Trophoblast cell (in vitro differentiated cells and primary cell): ENCODE measurements around the gene HAVCR2.
A peak's percentile ranks its signal among the peaks of the same experiment; 100 is the strongest.

Experiments used
- DNase-seq, 2 donors: peaks; one replicate each; pipeline ENCODE4 v3.0.0-alpha.2; 2016
- H2AFZ ChIP-seq: 2 replicates; pipeline ENCODE4 v1.6.1; 2013; ENCODE audit warnings: low read length, moderate library complexity, mild to moderate bottlenecking; ENCODE audit not compliant: insufficient read depth, poor library complexity
- H2AK5ac ChIP-seq: 2 replicates; pipeline ENCODE4 v1.6.1; 2013; ENCODE audit warnings: mild to moderate bottlenecking, low read length
- H2BK120ac ChIP-seq: 2 replicates; pipeline ENCODE4 v1.6.1; 2013; ENCODE audit warnings: low read length, mild to moderate bottlenecking, moderate library complexity; ENCODE audit not compliant: insufficient read depth, poor library complexity
- H2BK12ac ChIP-seq: 2 replicates; pipeline ENCODE4 v1.6.1; 2013; ENCODE audit warnings: mild to moderate bottlenecking, low read length, moderate library complexity
- H2BK5ac ChIP-seq: 2 replicates; pipeline ENCODE4 v1.6.1; 2013; ENCODE audit warnings: low read length, low read depth, moderate library complexity, mild to moderate bottlenecking; ENCODE audit not compliant: poor library complexity
- H3K14ac ChIP-seq: 2 replicates; pipeline ENCODE4 v1.6.1; 2013; ENCODE audit warnings: mild to moderate bottlenecking, low read length
- H3K18ac ChIP-seq: 2 replicates; pipeline ENCODE4 v1.6.1; 2013; ENCODE audit warnings: mild to moderate bottlenecking, low read length
- H3K23ac ChIP-seq: 2 replicates; pipeline ENCODE4 v1.6.1; 2013; ENCODE audit warnings: low read length
- H3K27ac ChIP-seq: 2 replicates; pipeline ENCODE4 v1.5.1; 2013; ENCODE audit warnings: low read depth, mild to moderate bottlenecking, inconsistent platforms, low read length, moderate library complexity
- H3K27me3 ChIP-seq: 2 replicates; pipeline ENCODE4 v1.6.1; 2013; ENCODE audit warnings: inconsistent platforms, mild to moderate bottlenecking, low read length, moderate library complexity; ENCODE audit not compliant: insufficient read depth
- H3K36me3 ChIP-seq, 2 experiments: 1 replicate in 1 of 2; 2 replicates in 1 of 2; pipeline ENCODE4 v1.6.1; 2013; ENCODE audit warnings: low read length in 2 of 2, mild to moderate bottlenecking in 2 of 2, moderate library complexity in 1 of 2; ENCODE audit not compliant: insufficient read depth in 2 of 2, control insufficient read depth in 1 of 2
- H3K4ac ChIP-seq: 2 replicates; pipeline ENCODE4 v1.6.1; 2013; ENCODE audit warnings: low read depth, mild to moderate bottlenecking, low read length, moderate library complexity
- H3K4me1 ChIP-seq, 2 experiments: 1 replicate in 1 of 2; 2 replicates in 1 of 2; pipeline ENCODE4 v1.6.1; 2013; ENCODE audit warnings: low read length in 2 of 2, mild to moderate bottlenecking in 2 of 2, moderate library complexity in 1 of 2; ENCODE audit not compliant: insufficient read depth in 2 of 2, control insufficient read depth in 1 of 2
- H3K4me2 ChIP-seq: 2 replicates; pipeline ENCODE4 v1.6.1; 2013; ENCODE audit warnings: inconsistent platforms, mild to moderate bottlenecking, low read length, moderate library complexity
- H3K4me3 ChIP-seq: 2 replicates; pipeline ENCODE4 v1.5.1; 2013; ENCODE audit warnings: mild to moderate bottlenecking, low read depth, low read length, inconsistent platforms
- H3K79me1 ChIP-seq: one replicate; pipeline ENCODE4 v1.6.1; 2013; ENCODE audit warnings: low read length
- H3K79me2 ChIP-seq: 2 replicates; pipeline ENCODE4 v1.6.1; 2013; ENCODE audit warnings: low read length, mild to moderate bottlenecking; ENCODE audit not compliant: control insufficient read depth, insufficient read depth, poor library complexity
- H3K9ac ChIP-seq: 2 replicates; pipeline ENCODE4 v1.6.1; 2013; ENCODE audit warnings: mild to moderate bottlenecking, low read length
- H3K9me3 ChIP-seq: 2 replicates; pipeline ENCODE4 v1.6.1; 2013; ENCODE audit warnings: low read depth, mild to moderate bottlenecking, control low read depth, inconsistent platforms, low read length; ENCODE audit not compliant: insufficient read depth
- H4K12ac ChIP-seq: 2 replicates; pipeline ENCODE4 v1.6.1; 2013; ENCODE audit warnings: low read depth, mild to moderate bottlenecking, low read length, moderate library complexity
- H4K8ac ChIP-seq: 2 replicates; pipeline ENCODE4 v1.6.1; 2013; ENCODE audit warnings: low read depth, mild to moderate bottlenecking, low read length, moderate library complexity
- H4K91ac ChIP-seq: one replicate; pipeline ENCODE4 v1.6.1; 2013; ENCODE audit warnings: low read depth, mild to moderate bottlenecking, low read length, moderate library complexity
- WGBS: extraction: QIAGEN DNeasy Blood & Tissue Kit; methylation state at CpG from one replicate; pipeline ENCODE4 v1.1.7; 2013; ENCODE audit warnings: missing lambda C conversion rate; ENCODE audit not compliant: insufficient read length, insufficient coverage; ENCODE audit errors: extremely low coverage; 5-methylcytosine and 5-hydroxymethylcytosine counted together

The HAVCR2 gene

DNA sequence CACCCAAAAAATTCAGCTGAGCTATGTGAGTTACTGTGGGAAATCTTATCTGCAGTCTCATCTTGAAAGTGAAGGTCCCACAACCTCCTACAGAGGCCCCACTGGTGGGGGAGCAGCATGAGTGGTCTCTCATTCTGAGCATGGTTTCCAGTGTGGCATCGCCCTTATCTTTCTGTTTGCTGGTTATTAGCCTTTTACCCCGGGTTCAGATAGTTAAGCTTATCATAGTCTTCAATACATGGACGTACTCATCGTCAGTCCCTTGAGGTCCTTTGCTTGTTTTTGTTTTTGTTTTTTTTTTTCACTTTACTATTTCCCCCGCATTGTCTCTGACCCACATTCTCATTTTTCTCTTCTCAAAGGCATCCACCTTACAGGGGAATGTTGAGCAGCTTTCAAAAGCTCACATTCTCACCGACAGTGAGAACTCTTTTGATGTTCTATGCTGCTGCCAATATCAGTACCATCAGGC lies 7.7 kb upstream of the HAVCR2 start:
- no peak overlapping the region for H3K4me2 ChIP-seq
- H4K91ac ChIP-seq = no peak overlapping the region
- DNase-seq = peak in 1 of 2 donors; percentile 38
- H3K4ac ChIP-seq = no peak overlapping the region
- no peaks in the 10 kb centered on the region for H3K9me3 ChIP-seq
- no peak overlapping the region for H3K27ac ChIP-seq
- H2AK5ac ChIP-seq = no peak overlapping the region
- H2AFZ ChIP-seq = no peak overlapping the region
- H2BK120ac ChIP-seq = no peak overlapping the region
- no peak overlapping the region for H2BK5ac ChIP-seq
- no peaks in the 10 kb centered on the region for H3K36me3 ChIP-seq
- no peaks in the 10 kb centered on the region for H3K27me3 ChIP-seq
- H3K18ac ChIP-seq = no peak overlapping the region
- no peak overlapping the region for H3K23ac ChIP-seq
- H4K12ac ChIP-seq = no peak overlapping the region
- no peaks in the 10 kb centered on the region for H3K4me1 ChIP-seq
- no peak overlapping the region for H4K8ac ChIP-seq
- H3K79me1 ChIP-seq = no peaks in the 10 kb centered on the region
- no peak overlapping the region for H2BK12ac ChIP-seq
- H3K9ac ChIP-seq = no peak overlapping the region
- H3K79me2 ChIP-seq = no peaks in the 10 kb centered on the region
- no peak overlapping the region for H3K14ac ChIP-seq
- WGBS = no CpG with 5 or more reads among the region's 6 CpGs
- H3K4me3 ChIP-seq = no peak overlapping the region

DNA sequence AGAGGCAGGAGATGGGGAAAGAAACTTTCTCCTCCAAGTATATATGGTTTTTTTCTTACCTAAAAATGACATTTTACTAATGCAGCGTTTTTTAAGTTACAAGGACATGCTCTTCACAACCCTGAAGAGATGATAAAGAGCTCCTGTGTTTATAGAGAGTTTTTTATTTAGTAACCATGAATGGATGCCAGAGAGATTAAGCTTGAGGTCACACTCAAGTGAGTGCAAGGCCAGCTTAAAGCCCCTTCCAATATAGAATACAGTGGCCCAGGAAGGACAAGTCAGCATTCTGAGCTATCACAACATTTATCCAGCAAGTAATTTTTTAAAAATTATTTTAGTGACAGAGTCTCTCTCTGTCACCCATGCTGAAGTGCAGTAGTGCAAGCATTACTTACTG lies 6.7 kb upstream of the HAVCR2 start:
- H2BK12ac ChIP-seq = no peak overlapping the region
- no peaks in the 10 kb centered on the region for H3K36me3 ChIP-seq
- H3K27ac ChIP-seq = no peak overlapping the region
- no peak overlapping the region for H3K9ac ChIP-seq
- no peak overlapping the region for H4K12ac ChIP-seq
- H4K8ac ChIP-seq = no peak overlapping the region
- no peaks in the 10 kb centered on the region for H3K79me1 ChIP-seq
- no peak overlapping the region for H3K4me3 ChIP-seq
- H3K4ac ChIP-seq = no peak overlapping the region
- no peak overlapping the region for H3K23ac ChIP-seq
- H2BK120ac ChIP-seq = no peak overlapping the region
- no peak overlapping the region for H2BK5ac ChIP-seq
- no peaks in the 10 kb centered on the region for H3K79me2 ChIP-seq
- no peak for DNase-seq
- no peaks in the 10 kb centered on the region for H3K27me3 ChIP-seq
- no peak overlapping the region for H4K91ac ChIP-seq
- no peak overlapping the region for H3K18ac ChIP-seq
- H3K4me2 ChIP-seq = no peak overlapping the region
- no peak overlapping the region for H2AK5ac ChIP-seq
- whole genome bisulfite sequencing = no CpG with 5 or more reads among the region's 1 CpG
- no peaks in the 10 kb centered on the region for H3K4me1 ChIP-seq
- no peak overlapping the region for H2AFZ ChIP-seq
- no peak overlapping the region for H3K14ac ChIP-seq
- H3K9me3 ChIP-seq = no peaks in the 10 kb centered on the region

DNA sequence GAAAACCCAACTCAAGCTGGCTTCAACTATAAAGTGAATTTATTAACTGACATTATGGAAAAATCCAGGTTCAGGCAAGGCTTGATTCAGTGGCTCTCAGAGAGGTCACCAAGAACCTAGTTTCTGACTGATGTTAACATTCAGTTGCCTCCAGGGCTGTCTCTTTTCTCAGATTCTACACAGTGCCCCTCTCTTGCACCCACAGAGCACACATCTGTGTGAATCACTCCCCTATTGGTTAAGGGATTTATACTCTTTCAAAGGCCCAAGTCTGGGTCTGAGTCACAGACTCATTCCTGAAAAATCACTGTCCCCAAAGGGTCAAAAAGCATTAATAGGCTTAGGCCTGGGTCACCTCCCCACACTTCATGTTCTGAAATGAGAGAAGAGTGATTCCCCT lies 6.2 kb upstream of the HAVCR2 start:
- Histone ChIP-seq H2BK5ac (no peak overlapping the region), H2AK5ac (no peak overlapping the region), H3K36me3 (no peaks in the 10 kb centered on the region), H4K12ac (no peak overlapping the region), H2BK12ac (no peak overlapping the region), H4K8ac (no peak overlapping the region), H3K9ac (no peak overlapping the region), H2AFZ (no peak overlapping the region), H2BK120ac (no peak overlapping the region), H3K4me3 (no peak overlapping the region), H3K27ac (no peak overlapping the region), H3K9me3 (no peaks in the 10 kb centered on the region), H3K79me1 (no peaks in the 10 kb centered on the region), H3K4me2 (no peak overlapping the region), H3K27me3 (no peaks in the 10 kb centered on the region), H3K4ac (no peak overlapping the region), H3K18ac (no peak overlapping the region), H3K79me2 (no peaks in the 10 kb centered on the region), H3K14ac (no peak overlapping the region), H3K23ac (no peak overlapping the region), H4K91ac (no peak overlapping the region), H3K4me1 (no peaks in the 10 kb centered on the region)
- no peak for DNase-seq

DNA sequence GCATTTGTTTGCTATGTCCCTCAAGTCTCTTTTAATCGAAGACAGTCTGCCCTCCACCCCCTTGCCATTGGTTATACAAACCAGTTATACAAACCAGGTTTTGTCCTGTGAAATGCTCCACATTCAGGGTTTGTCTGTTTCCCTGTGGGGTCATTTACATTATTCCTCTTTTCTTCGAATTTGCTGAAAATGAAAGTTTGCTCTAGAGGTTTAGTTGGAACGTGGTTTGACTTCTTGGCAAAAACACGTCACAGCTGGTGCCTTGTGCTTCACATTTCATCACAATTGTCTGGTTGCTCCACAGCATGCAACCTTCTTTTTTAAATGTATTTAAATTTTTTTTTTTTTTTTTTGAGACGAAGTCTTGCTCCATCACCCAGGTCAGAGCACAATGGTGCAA lies 4.2 kb upstream of the HAVCR2 start:
- Histone ChIP-seq H4K91ac (no peak overlapping the region), H2AK5ac (no peak overlapping the region), H3K79me1 (peaks cover 4% of the 10 kb centered on the region), H2BK12ac (no peak overlapping the region), H3K23ac (no peak overlapping the region), H3K9ac (no peak overlapping the region), H2AFZ (no peak overlapping the region), H3K27ac (no peak overlapping the region), H3K14ac (no peak overlapping the region), H3K4me2 (no peak overlapping the region), H3K79me2 (no peaks in the 10 kb centered on the region), H3K4ac (no peak overlapping the region), H2BK5ac (no peak overlapping the region), H4K12ac (no peak overlapping the region), H2BK120ac (no peak overlapping the region), H3K36me3 (no peaks in the 10 kb centered on the region), H3K27me3 (no peaks in the 10 kb centered on the region), H3K4me1 (peaks cover 2 to 3% of the 10 kb centered on the region in 2 experiments), H3K4me3 (no peak overlapping the region), H4K8ac (no peak overlapping the region), H3K9me3 (no peaks in the 10 kb centered on the region), H3K18ac (no peak overlapping the region)
- peak; percentile 2 to 43 for DNase-seq
- WGBS = no CpG with 5 or more reads among the region's 5 CpGs
